HG02970 (cell line): ENCODE results near the gene UBL4A.
A peak's percentile ranks its signal among the peaks of the same experiment; 100 is the strongest.

Experiments used
- ATAC-seq: cut with Tn5 transposase; IDR thresholded peaks from one replicate; pipeline ENCODE4 v1.9.1; 2021; ENCODE audit warnings: mild to moderate bottlenecking, moderate library complexity, moderate number of reproducible peaks; ENCODE audit not compliant: unreplicated experiment, low FRiP score

UBL4A gene

DNA sequence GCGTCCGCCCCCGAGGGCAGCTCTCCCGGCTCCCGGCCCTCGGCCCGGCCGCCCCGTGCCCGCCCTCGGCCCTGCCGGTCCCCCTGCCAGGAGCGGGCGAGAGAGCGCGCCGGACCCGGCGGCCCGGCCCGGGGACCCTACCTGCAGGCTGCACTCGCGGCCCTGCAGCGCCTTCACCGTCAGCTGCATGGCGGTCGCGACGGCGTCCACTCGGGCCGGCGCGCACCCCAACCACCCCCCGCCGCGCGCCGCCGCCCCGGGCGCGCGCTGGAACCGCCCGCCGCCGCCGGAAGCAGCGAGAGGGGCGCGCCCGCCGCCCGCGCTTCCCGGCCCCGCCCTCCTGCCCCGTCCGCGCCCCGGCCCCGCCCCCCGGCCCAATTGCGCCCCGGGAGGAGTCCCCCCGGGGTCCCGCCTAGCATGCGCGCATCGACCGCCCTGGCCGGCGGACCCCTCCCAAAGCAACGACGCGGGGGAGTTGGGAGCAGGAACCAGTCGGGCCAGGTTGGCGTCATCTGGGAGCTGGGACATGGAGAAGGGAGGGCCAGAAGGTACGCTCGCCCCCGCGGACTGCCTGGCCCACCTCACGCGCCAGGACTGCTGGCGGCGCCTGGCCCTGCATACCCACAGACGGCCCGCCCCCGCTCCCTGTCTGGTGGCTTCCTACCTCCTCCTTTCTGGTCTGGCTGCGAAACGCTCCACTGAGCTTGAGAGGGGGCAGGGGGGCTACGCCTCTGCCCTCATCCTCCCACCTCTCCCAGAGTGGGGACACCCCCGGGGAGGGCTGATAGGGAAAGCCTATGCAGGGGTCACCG lies at the start of gene UBL4A:
Gene UBL4A, minus strand, starts transcription at position 220 of the 812 bp plus-strand sequence. Its CDS starts 31 bp downstream, at position 189.
- ATAC-seq = no peak

DNA sequence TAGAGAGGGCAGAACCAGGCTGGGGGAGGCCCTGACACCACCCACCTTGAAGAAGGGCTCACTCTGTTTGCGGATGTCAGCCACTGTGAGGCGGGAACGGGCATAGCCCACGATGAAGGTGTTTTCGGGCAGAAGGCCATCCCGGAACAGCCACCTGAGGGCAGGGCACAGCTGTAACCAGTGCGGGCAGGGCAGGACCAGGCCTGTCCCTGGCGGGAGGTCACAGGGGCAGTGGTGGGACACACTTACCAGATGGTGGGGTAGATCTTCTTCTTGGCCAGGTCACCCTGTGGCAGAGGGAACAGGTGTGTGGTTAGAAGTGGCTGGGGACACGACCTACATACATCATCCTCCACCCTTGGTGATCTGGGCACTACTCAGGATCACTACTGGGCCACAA lies 49.5 kb upstream of the UBL4A start:
- no peak for ATAC-seq

DNA sequence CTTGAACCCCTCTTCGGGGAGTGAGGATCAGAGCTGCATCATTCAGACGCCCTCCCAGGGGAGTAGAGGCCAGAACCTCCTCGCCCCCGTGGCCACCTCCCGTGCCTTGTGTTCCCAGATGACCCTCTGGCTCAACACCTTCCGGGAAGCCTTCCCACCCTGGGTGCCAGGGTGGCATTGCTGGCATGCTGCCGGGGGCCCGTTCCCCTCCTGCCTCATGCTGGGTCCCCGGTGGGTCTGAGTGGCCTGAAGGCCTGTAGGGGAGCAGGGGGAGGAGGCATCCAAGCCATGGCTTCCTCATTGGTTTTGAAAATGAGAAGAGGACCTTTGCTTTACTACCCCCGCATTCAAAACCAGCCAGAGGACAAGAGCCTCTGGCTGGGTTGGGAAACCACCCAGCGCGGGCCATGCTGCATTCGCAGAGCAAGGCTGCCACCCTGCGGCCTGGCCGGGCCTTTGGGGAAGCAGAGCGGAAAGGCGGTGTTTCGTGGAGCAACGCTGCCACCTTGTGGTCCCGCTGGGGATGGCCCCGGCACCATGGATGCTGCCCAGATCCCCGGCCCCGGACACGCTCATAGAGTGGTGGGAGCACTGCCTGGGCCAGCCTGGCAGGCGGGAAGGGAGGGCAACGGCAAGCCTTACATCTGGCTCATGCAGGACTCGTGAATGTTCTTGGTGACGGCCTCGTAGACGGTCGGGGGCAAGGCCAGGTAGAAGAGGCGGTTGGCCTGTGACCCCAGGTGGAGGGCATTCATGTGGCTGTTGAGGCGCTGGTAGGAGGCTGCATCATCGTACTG lies 48.3 kb upstream of the UBL4A start:
- peak; percentile 66 for ATAC-seq

DNA sequence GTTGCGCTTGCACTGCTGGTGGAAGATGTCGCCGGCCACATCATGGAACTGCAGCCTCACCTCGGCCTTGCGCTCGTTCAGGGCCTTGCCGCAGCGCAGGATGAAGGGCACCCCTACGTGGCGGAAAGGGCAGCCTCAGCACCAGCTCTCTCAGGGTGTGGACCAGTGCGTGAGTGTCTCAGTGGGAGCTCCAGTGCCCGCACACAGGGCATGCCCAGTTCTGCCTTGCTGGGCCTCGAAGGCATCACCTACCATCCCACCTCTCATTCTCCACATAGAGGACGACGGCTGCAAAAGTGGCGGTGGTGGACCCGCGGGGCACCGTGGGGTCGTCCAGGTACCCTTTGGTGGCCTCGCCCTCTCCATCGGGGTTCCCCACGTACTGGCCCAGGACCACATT lies 46.3 kb upstream of the UBL4A start:
- ATAC-seq = no peak

DNA sequence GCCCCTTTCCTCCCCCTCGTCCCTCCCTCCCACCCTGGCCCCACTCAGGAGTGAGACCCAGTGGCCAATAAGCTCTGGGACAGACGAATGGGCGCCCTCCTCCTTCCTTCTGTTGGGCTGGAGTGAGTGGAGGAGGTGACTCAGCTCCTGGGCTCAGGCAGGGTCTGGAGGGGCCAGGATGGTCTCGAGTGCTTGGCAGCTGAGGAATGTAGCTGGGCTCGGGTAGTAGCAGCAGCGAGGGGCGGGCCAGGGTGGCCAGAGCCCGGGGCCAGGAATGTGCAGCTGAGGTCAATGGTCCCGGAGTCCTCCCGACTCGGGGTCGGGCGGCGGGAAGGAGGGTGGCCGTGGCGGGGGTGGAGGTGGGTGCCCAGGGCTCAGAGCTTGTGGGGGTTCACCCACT lies 45.2 kb upstream of the UBL4A start:
- no peak for ATAC-seq

DNA sequence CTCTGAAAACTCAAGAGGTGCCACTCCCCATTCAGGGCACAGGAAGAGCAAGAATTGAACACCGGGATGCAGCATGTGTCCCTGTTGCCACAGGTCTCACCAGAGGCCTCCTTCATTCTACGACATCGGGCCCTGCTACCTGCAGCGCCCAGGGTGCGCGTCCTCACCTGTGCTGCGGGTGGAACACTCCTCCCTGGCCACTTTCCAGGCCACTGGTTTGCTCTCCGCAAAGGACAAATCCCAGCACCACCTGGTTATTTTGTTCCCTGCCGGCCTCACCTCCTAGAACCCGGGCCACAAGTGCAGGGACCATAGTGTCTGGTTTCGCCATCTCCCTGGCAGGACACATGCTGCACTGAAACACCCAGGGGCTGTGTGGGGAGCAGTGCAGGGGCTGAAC lies 43.9 kb upstream of the UBL4A start:
- no peak for ATAC-seq

DNA sequence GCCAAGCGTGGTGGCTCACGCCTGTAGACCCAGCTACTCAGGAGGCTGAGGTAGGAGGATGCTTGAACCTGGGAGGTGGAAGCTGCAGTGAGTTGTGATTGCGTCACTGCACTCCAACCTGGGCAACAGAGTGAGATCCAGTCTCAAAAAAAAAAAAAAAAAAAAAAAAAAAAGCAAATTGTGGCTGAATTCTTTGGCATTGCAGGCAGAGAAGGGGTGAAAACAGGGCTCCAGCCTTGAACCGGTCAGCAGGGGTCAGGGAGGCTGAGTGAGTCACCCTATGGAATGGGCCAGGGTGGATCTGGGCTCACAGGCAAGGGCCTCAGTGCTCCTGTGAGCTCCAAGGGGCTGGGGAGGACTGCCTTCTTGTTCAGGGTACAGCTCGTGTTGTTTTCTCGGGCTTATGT lies 42.8 kb upstream of the UBL4A start:
- no peak for ATAC-seq

DNA sequence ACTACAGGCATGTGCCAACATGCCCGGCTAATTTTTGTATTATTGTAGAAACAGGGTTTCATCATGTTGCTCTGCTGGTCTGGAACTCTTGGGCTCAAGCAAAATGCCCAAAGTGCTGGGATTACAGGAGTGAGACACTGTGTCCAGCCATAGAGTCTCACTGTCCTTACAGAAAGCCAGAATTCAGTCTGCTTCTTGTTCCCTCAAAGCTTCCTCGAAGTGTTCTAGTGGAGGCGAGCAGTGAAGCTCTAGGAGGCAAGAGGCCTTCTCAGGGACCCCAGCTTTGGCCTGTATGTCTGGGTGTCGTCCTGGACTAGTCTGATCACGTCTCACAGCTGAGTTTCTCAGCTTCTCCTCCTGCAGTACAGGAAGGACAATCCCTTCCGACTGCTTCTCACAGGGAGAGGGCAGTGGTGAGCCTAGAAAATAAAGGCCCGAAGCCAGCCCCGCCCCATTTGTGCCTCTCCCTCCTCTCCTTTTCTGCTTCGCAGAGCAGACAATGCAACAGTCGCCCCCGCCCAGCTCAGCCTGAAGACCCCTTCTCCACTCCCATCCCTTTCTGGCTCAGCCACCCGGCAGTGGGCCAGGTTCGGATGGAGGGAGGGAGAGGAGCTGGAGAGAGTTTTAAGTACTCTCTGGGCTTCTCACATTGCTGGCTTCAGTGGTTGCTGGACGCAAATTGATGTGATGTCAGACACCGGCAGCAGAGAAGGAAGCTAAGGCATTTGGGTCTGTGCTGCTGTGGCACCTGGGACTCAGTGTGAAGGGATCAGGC lies 40.7 kb upstream of the UBL4A start:
- ATAC-seq = no peak

DNA sequence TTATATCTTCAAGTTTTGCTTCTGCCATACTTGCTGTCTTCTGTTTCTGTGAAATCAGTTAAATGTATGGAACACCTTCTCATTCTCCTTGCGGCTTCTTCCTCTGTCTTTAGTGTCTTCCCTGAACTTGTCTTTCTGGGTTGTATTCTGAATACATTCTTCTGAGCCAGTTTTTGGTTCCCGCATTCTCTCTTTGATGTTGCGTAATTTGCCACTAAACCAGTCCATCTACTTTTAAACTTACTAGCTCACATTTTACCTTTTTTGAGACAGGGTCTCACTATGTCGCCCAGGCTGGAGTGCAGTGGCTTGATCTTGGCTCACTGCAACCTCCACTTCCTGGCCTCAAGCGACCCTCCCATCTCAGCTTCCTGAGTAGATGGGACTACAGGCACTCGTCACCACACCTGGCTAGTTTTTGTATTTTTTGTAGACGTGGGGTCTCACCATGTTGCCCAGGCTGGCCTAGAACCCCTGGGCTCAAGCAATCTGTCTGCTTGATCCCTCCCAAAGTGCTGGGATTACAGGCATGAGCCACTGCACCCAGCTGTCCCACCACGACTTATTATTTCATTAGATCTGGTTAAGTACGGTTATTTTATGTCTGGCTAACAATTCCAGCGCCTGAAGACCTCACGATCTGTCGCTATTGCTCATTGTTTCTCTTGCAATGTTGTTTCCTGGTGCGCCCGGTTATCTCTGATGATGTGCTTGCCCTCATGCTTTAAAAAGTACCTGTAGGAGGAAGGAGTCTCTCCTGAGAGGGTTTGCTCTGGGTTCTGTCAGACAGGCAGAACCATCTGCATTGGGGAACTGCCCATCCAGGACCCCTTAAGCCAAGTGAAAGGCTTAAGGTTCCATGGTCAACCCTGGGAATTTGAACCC lies 39.4 kb upstream of the UBL4A start:
- ATAC-seq = no peak

DNA sequence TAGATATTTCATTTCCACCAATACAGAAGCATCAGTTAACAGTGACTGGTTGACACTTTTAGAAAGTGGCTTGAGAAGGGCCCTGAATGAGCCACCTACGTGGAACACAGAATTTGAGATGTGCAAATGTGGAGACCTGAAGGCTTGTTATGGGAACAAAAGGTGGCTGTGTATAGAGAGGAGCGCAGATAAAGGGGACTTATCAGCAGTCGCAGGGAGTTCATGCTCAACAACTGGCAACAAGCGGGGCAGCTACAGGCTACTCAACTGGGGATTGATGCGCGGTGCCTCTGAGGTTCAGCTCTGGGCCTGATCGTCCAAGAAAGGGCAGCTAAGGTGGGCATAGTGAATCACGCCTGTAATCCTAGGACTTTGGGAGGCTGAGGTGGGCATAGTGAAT lies 33.0 kb upstream of the UBL4A start:
- ATAC-seq = no peak

DNA sequence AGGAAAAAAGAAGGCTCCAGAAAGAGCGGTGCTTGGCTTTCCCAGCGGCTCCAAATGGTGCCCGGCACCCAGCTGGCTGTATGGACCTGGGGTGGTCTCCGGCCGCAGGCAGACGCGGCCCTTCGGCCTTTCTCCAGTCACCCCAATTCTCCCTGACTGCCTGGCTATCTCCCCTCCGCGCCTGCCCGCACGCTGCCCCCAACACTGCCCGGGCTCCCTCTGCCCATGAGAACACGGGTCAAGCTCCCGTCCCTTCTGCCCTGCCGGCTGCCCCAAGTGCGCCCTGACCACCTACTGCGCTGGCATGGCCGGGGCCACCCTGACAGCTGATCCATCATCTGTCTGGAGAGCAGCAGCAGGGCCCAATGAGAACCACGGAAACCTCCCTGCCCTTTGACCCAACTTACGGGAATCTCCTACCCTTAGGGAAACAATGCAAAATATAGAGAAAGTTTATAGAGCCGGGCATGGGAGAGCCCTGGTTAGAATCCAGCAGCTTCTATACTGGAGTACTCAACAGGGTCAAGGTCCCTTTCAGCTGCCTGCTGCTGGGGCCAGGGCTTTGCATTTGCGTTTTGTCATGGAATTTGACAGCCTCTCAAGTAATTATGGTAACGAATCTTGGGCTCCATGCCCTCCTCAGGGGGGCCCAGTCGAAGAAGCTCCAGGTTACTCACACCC lies 30.8 kb upstream of the UBL4A start:
- ATAC-seq = no peak

DNA sequence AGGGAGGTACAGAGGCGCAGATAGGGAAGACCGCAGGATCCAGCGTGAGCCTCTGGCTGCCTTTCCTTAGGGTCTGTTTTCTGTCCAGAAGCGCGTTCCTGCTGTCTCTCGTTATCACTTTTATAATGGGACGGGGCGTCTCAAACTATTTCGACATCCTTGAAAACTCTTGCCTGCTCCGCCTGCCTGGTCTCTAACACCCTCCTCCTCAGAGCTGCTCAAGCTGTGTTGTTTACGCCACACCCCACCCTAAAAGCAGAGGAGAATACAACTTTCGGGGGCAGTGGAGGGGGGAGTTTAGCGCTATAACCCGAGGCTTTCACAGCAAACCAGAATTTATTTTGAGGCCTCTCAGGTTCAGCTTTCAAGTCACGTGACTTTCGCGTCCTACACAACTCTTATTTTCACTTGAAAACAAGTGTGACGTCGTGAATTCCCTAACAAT lies 30.3 kb upstream of the UBL4A start:
- ATAC-seq = no peak

DNA sequence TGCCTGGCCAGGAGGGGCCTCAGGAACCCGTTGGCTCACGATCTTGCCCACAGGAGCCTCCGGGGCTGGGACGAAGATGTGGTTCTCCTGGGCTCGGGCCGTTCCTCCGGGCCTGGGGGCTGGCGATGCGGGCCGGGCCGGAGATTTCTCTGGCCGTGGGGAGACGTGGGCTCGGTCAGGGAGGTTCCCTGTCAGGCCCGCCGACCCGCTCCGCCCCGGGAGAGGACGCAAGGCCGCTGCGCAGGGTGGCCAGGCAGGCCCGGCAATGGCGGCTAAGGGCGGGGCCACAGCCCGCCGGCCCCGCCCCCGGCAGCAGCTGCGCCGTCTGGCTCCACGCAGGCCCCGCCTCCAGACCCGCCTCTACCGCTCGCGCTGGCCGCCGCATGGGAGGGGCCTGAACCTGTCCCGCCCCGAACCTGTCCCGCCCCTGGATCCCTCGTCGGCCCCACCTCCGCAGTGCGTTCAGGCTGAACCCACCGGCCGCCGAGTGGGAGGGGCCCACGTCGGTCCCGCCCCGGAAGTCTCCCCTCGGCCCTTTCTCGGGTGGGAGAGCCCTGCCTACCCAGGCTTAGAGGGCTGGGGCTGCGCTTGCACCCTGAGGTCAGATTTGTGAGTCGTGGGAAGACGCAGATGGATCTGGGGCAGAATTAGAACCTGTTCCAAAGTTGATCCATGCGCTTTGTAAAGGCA lies 29.7 kb upstream of the UBL4A start, which contains the start of gene FAM3A:
Gene FAM3A, minus strand, starts transcription at position 267 of the 690 bp plus-strand sequence. CDS start 460 bp downstream, outside the sequence.
- peak; percentile 90 for ATAC-seq

DNA sequence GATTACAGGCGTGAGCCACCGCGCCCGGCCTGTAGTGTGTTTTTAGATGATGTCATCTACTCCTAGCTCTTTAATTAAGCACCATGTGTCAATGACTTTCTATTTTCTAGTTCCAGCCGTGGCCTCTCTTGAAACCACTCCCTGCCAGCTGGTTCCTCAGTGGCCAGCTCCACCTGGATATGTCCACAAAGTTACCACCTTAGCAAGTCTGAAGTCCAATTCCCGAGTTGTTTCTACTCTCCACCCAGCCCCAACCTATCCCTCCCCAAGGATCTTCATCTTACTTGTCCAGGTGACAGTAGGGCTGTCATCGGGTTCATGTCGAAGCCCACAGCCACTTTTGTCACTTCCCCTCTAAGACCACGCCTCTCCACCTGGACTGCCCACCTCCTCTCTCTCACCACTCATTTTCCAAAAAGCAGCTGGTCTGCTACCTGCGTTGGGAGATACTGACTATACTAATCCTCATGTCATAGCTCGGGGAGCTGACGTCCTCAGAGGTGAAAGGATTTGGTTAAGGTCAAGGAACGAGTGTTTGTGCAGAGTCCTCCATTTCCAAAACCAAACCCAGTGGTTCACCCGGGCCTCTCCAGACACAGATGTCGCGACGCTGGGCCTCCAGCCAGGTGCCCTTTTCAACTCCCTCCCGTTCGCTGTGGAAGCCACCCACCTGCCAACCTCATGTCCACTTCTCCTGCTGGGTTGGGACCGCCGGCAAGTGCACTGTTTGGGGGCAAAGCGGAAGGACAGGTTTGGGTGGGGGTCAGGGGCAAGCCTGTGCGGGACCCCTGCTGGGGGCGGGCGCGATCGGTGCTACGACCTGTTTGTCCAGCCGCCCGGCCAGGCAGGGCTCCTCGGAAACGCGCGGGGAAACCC lies 28.9 kb upstream of the UBL4A start:
- ATAC-seq = peak; percentile 2

DNA sequence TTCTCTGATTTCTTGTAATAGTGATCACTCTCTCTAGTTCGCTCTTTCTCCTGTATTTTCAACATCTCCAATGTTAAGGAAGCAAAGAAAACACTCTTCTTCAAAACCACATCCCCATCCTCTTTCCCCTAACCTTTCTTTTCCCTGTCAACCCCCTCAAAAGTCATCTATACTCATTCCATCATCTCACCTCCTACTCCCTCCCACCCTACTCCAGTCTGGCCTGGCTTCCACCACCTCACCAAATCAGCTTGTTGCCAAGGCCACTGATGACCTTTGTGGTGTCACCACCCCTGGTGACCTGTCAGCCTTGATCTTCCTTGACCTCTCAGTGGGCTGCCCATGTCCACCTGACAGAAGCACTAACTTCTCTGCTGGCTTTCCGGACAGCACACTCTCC lies 27.3 kb upstream of the UBL4A start:
- ATAC-seq = no peak

DNA sequence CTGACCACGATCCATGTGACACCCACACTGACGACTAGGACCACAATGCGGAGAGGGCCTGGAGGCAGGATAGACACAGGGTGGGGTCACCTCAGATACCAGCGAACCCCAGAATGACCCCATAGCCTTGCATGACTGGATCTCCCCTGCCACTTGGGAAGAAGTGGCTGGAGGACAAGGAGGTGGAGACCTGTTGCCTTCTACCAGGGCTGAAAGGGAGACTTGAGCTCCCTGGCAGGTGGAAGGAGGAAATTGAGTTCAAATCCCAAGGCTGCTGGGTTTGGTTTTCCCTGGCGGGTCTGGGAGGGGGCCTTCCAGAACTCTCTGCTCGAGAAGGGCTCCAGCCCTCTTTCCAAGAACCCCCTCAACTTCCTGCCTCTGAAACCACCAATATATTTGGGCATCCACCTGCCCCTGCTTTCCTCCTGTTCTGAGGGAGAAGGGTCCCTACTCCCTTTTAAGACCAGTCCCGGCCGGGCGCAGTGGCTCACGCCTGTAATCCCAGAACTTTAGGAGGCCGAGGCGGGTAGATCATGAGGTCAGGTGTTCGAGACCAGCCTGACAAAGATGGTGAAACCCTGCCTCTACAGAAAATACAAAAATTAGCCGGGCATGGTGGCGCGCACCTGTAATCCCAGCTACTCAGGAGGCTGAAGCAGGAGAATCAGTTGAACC lies 26.6 kb upstream of the UBL4A start:
- ATAC-seq = no peak

DNA sequence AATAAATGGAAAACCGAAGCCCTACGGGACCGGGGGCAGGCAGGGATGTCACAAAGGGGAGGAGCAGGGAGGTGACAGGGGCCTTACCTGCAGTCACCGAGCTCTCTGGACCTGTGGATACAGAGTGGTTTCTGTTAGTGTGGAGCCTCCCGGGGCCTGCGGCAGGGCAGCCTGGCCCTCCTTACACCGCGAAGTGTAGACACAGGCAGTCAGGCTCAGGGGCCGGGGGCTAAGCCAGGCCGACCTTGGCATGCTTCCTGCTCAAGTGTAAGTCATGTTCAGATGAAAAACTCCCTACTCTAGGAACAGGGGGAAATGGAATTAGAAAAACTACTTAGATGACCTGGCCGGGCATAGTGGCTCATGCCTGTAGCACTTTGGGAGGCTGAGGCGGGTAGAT lies 25.3 kb upstream of the UBL4A start:
- ATAC-seq = no peak
